ENCODE results near the gene NGLY1. TPM values are rescaled to one million over a fixed set of nuclear protein-coding genes. Genes with fewer than 3 reads are reported as not detected.

The NGLY1 gene
- total RNA-seq, 1 donor from 2014 or later = 33.4 TPM

- DNase-seq (no peak), ATAC-seq (peak; percentile 16)
- intact Hi-C loops (cut with DNase I) = no loop called here
- no peak overlapping the region for H3K27ac ChIP-seq
- no peak overlapping the region for H3K4me3 ChIP-seq
- H3K9me3 ChIP-seq = no peaks in the 10 kb centered on the region
- no peaks in the 10 kb centered on the region for H3K27me3 ChIP-seq
- H3K36me3 ChIP-seq = no peaks in the 10 kb centered on the region
- H3K4me1 ChIP-seq = no peaks in the 10 kb centered on the region
- TF ChIP-seq CTCF (IDR thresholded peaks at IDR 0.05) = no peak
Observed at GRCh38 chr3:25674670-25675069, 108.6 kb downstream of the NGLY1 start.

- Histone ChIP-seq H3K4me3 (no peak overlapping the region), H3K4me1 (no peaks in the 10 kb centered on the region), H3K9me3 (no peaks in the 10 kb centered on the region), H3K27ac (no peak overlapping the region), H3K36me3 (no peaks in the 10 kb centered on the region), H3K27me3 (no peaks in the 10 kb centered on the region)
- no peak for TF ChIP-seq CTCF (IDR thresholded peaks at IDR 0.05)
- intact Hi-C loops (cut with DNase I) = no loop called here
- no peak for ATAC-seq
- DNase-seq = no peak
Observed at GRCh38 chr3:25673738-25674298, 109.4 kb downstream of the NGLY1 start.

Other genes starting within 250 kb of the NGLY1 start
- 83.4 TPM for gene TOP2B, start 118.5 kb downstream of the NGLY1 start, total RNA-seq
- 8.5 TPM for gene OXSM, start 6.6 kb upstream of the NGLY1 start, total RNA-seq